ENCODE results near the gene FAM114A2.
"Not testable (repeated sequence)": the region's sequence is repeated elsewhere in the genome, so short reads cannot be mapped to it uniquely, and the experiment has no call there.

The FAM114A2 gene

GRCh38 chr5:154038707-154039457, at the start of gene FAM114A2, which contains the start of gene MFAP3:
TSS of gene FAM114A2 (minus strand) at chr5:154038910. CDS start at chr5:154034953, 3,957 bp downstream.
TSS of gene MFAP3 (plus strand) at chr5:154038967. CDS start at chr5:154049723, 10,756 bp downstream.
- peak; percentile 97 for DNase-seq

GRCh38 chr5:154087260-154087659, 48.5 kb upstream of the FAM114A2 start:
- DNase-seq, result peak; percentile 32

- no peak for DNase-seq
Measured at GRCh38 chr5:154086641-154087040, 47.9 kb upstream of the FAM114A2 start.

GRCh38 chr5:154086146-154086545, 47.4 kb upstream of the FAM114A2 start:
- no peak for DNase-seq

- DNase-seq, result no peak
Measured at GRCh38 chr5:154084062-154084639, 45.4 kb upstream of the FAM114A2 start.

- DNase-seq, result no peak
Measured at GRCh38 chr5:154081246-154081645, 42.5 kb upstream of the FAM114A2 start.

- no peak for DNase-seq
Measured at GRCh38 chr5:154078272-154078671, 39.6 kb upstream of the FAM114A2 start.

GRCh38 chr5:154077696-154078095, 39.0 kb upstream of the FAM114A2 start:
- no peak for DNase-seq

GRCh38 chr5:154076240-154076922, 37.7 kb upstream of the FAM114A2 start:
- DNase-seq, result peak; percentile 71

GRCh38 chr5:154072414-154073171, 33.9 kb upstream of the FAM114A2 start:
- DNase-seq, result peak; percentile 85

- DNase-seq, result peak; percentile 25
Measured at GRCh38 chr5:154071799-154072413, 33.2 kb upstream of the FAM114A2 start.

- not testable (repeated sequence) for DNase-seq
Measured at GRCh38 chr5:154069854-154070253, 31.1 kb upstream of the FAM114A2 start.

GRCh38 chr5:154065971-154066370, 27.3 kb upstream of the FAM114A2 start:
- DNase-seq, result no peak

- no peak for DNase-seq
Measured at GRCh38 chr5:154063372-154063771, 24.7 kb upstream of the FAM114A2 start.

GRCh38 chr5:154060606-154061005, 21.9 kb upstream of the FAM114A2 start:
- no peak for DNase-seq

- DNase-seq, result no peak
Measured at GRCh38 chr5:154059583-154059982, 20.9 kb upstream of the FAM114A2 start.

- no peak for DNase-seq
Measured at GRCh38 chr5:154059039-154059430, 20.3 kb upstream of the FAM114A2 start.

GRCh38 chr5:154058055-154059038, 19.6 kb upstream of the FAM114A2 start:
- DNase-seq, result peak; percentile 46

GRCh38 chr5:154055201-154055600, 16.5 kb upstream of the FAM114A2 start:
- peak; percentile 30 for DNase-seq

- no peak for DNase-seq
Measured at GRCh38 chr5:154053468-154053867, 14.8 kb upstream of the FAM114A2 start.

GRCh38 chr5:154049636-154050035, 10.9 kb upstream of the FAM114A2 start:
- DNase-seq, result no peak

Measured in DMS53 (cell line).